Fibroblast of skin of right quadriceps (primary cell): ENCODE results near the gene C16orf96.

Experiments
- DNase-seq: peaks from one replicate; pipeline ENCODE4 v3.0.0-alpha.2; 2013

C16orf96 gene

DNA sequence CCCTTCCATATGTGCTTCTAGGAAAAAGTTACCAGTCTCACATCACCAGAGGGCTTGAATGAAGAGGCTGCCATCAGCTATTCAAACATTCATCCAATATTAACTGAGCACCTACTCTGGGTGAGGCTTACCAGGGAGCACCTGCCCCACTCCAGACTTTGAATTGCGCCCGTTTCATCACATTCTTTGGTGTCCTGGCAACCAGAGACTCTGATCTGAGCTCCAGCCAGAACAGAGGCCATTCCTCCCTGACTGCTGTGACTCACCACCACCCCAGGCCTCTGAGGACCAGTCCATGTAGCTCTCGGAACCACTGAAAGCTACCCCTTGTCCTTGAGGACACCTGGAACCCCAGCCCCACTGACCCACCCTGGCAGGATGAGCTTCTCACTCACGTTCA is at the start of gene C16orf96:
Gene C16orf96 (plus strand): TSS at position 229 of the 400 bp plus-strand sequence. CDS start 150 bp downstream, at position 379.
- no peak for DNase-seq

DNA sequence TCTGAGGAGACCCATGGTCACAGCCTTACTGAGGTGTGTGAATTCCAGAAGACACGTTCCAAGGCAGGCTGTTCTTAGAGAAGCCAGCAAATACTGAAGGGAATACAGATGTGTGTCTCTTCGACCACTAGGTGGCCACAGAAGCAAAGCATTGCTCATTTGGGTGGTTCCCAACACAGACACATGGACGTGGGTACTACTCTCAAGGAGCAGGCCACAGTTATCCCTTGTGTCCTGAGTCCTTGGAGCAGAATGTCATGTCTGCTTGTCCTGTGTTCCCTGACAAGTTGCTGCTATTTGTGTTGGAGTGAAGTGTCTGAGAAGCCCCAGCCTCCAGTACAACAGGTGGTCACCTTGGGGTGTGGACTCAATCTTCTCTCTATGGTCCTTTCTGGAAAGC is 49.7 kb upstream of the C16orf96 start:
- DNase-seq = peak; percentile 69

DNA sequence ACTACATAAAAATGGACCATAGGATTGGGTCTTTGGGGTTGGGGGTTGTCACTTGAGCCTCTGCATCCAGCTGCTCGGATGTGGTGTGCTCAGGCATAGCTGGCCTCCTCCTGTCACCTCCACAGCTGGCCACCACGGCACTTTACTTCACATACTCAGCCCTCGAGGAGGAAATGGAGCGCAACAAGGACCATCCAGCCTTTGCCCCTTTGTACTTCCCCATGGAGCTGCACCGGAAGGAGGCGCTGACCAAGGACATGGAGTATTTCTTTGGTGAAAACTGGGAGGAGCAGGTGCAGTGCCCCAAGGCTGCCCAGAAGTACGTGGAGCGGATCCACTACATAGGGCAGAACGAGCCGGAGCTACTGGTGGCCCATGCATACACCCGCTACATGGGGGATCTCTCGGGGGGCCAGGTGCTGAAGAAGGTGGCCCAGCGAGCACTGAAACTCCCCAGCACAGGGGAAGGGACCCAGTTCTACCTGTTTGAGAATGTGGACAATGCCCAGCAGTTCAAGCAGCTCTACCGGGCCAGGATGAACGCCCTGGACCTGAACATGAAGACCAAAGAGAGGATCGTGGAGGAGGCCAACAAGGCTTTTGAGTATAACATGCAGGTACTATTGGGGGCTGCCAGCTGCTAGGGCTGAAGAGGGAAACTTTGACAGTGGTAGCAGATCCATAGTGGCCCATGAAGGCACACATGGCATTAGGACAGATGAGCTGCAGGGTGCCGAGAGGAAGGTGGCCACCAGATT is 48.4 kb upstream of the C16orf96 start:
- no peak for DNase-seq

DNA sequence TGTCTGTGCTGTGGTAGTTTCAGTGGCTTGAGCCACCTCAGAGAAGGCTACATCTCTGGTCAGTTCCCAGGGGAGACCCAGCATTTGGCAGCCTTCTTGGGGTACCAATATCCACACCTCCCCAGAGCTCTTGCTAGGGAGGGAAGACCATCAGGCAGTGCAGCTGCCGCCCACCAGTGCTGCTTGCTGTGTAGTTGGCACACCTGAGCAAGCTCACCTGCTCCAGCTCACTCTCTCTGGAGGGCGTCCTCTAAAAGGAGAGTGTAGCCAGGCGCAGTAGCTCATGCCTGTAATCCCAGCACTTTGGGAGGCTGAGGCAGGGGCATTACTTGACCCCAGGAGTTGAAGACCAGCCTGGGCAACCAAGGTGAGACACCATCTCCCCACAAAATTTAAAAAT is 47.3 kb upstream of the C16orf96 start:
- DNase-seq = no peak

DNA sequence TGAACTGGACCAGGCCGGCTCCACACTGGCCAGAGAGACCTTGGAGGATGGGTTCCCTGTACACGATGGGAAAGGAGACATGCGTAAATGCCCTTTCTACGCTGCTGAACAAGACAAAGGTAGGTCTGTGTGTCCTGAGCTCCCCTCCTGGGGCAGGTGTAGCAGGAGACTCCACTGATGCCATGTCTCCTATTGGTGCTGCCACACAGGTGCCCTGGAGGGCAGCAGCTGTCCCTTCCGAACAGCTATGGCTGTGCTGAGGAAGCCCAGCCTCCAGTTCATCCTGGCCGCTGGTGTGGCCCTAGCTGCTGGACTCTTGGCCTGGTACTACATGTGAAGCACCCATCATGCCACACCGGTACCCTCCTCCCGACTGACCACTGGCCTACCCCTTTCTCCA is 46.7 kb upstream of the C16orf96 start:
- no peak for DNase-seq

DNA sequence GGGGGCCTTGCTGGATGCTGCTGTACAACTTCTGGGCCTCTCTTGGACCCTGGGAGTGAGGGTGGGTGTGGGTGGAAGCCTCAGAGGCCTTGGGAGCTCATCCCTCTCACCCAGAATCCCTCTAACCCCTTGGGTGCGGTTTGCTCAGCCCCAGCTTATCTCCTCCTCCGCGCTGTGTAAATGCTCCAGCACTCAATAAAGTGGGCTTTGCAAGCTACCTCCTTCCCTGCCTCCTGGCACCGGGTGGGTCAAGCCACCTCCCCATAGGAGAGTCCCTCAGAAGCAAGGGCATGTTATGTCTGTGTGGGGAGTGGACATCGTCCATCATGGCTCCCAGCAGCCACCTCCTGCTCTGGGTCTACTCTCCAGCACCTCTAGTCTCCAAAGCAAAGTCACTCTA is 46.0 kb upstream of the C16orf96 start:
- no peak for DNase-seq

GRCh38 chr16:4510747-4511426 is 45.3 kb upstream of the C16orf96 start:
- DNase-seq = no peak

GRCh38 chr16:4511441-4512082 is 44.6 kb upstream of the C16orf96 start:
- DNase-seq = peak; percentile 23

- DNase-seq = no peak
These were observed 43.7 kb upstream of the C16orf96 start for GRCh38 chr16:4512473-4512872.

GRCh38 chr16:4513086-4513860 is 42.9 kb upstream of the C16orf96 start:
- DNase-seq = no peak

DNA sequence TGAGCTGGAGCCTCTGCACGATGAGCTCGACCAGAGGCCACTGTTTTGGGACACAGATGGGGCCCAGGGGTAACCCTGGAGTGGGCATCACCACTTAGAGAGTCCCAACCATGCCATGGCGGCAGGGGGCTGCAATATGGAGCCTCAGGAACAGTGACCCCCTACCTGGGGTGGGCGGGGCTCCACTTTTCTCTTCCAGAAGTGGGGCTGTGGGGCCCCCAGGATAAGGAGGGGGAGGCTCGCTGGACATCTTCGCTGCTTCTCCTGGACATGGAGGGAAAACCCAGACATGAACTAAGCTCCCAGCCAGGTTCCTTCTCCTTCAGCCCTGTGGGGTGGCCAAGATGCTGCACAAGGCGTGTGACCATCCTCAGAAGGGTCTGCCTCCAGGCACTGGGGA is 42.3 kb upstream of the C16orf96 start:
- DNase-seq = no peak

GRCh38 chr16:4514606-4515005 is 41.5 kb upstream of the C16orf96 start:
- DNase-seq = no peak

DNA sequence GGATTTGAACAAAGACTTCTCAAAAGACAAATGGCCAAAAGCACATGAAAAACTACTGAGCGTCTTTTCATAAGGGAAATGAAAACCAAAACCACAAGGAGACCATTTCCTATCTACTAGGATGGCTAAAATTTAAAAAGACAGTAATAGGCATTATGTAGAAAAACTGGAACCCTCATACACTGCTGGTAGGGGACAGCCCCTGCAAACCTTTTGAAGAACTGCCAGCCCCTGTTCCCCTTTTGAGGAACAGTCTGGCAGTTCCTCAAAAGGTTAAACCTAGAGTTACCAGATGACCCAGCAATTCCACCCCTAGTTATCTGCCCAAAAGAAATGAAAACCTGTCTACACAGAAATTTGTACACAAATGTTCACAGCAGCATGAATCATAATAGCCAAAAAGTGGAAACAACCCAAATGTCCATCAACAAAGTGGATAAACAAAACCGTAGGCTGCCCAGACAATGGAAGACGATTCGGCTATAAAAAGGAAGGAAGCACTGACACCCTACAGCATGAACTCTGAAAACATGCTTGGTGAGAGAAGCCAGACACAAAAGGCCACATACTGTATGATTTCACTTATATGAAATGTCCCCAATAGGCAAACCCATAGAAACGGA is 40.4 kb upstream of the C16orf96 start:
- no peak for DNase-seq

- peak; percentile 33 for DNase-seq
These were observed 38.1 kb upstream of the C16orf96 start for GRCh38 chr16:4517812-4518680.

- DNase-seq = no peak
These were observed 36.7 kb upstream of the C16orf96 start for GRCh38 chr16:4519274-4520058.

GRCh38 chr16:4520913-4521312 is 35.2 kb upstream of the C16orf96 start:
- peak; percentile 30 for DNase-seq

DNA sequence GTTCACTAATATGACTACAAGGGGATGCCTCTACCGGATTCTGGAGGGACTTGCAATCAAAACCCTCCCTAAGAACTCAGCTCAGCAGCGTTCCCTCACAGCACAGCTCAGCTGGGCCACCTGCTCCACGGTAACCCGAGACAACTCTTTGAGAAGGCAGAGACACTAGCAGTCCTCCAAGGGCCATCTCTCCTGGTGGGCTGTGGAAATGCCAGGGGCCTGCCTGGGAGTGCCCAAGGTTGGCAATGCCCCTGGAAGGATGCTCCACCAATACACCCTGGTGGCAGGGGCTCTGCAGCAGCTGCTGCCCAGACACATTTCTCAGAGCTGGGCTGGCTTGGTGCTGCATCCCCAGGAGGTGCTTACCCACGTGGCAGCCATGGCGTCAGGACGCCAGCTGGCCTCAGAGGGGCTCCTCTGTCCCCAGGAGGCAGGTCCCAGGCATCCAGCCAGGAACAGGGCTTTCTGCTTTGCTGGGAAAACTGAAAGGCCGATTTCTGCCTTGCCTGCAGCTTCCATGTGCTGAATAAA is 34.0 kb upstream of the C16orf96 start:
- DNase-seq = peak; percentile 28

DNA sequence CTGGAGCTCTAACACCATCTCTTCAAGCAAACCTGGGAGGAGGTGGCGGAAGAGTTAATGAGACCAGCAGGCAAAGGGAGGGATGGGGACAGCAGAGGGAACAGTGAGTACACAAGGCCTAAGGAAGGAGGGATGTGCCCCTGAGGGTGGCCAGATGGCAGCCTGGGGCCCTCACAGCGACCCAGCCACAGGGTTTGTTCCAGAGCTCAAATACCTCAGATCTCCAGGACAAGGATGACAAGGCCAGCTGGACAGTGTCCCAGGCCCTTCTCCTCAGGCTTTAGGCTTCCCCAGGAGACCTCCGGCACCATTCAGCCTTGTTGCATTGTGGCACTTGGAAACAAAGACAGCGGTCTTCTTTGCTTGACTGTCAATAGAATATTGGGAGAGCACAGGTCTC is 32.5 kb upstream of the C16orf96 start:
- DNase-seq = no peak

DNA sequence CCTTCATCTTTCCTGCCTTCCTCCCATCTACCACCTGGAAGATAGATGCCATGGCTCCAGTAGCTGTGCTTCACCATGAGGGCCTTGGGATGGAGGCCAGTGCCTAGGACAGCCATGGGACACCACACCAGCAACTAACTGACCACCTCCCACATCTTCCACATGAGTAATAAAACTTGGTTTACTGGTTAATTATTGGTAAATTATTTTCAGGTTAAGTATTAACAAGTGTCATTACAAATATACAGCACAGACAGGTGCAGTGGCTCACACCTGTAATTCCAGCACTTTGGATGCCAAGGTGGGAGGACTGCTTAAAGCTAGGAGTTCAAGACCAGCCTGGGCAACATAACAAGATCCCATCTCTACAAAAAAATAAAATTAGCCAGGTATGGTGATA is 31.6 kb upstream of the C16orf96 start:
- DNase-seq = no peak

DNA sequence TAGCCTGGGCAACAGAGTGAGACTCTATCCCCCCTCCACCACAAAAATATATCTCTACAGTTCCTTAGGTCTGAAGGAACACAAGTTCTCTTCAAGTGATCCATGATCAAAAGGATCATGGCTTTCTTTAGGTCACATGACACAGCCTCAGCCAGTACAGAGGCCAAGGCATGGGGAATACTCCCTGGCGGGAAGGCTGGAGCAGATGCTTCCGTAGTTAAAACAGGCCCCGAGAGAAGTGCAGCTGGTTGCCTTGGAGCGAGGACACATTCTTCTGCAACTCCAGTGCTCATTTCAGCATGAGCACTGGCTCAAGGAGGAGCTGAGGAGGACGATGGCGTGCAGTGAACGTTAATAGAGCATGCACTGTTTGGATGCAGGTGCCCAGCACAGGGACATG is 31.1 kb upstream of the C16orf96 start:
- no peak for DNase-seq
